Loucy (cell line): ENCODE data around the gene C2CD4C.

Experiments used
- H2AFZ ChIP-seq: fragments of 200-600 bp; sonication (generic); 2 replicates; pipeline ENCODE4 v1.6.0; 2016; ENCODE audit warnings: antibody characterized with exemption, mild to moderate bottlenecking, low read length, moderate library complexity
- H3F3A ChIP-seq: fragments of 200-600 bp; 2 replicates; pipeline ENCODE4 v1.6.0; 2016; ENCODE audit warnings: antibody characterized with exemption, low read depth, mild to moderate bottlenecking
- H3K27me3 ChIP-seq: fragments of 200-600 bp; sonication (generic); 2 replicates; pipeline ENCODE4 v1.6.1; 2014; ENCODE audit warnings: low read length, mild to moderate bottlenecking; ENCODE audit not compliant: insufficient read depth, poor library complexity, severe bottlenecking
- H3K36me3 ChIP-seq: fragments of 200-600 bp; sonication (generic); 2 replicates; pipeline ENCODE4 v1.6.1; 2016; ENCODE audit warnings: low read length; ENCODE audit not compliant: insufficient read depth
- H3K4me1 ChIP-seq: fragments of 200-600 bp; sonication (generic); 2 replicates; pipeline ENCODE4 v1.5.1; 2014; ENCODE audit warnings: low read length, mild to moderate bottlenecking; ENCODE audit not compliant: insufficient read depth, poor library complexity, severe bottlenecking
- H3K4me2 ChIP-seq: fragments of 200-600 bp; sonication (generic); 2 replicates; pipeline ENCODE4 v1.6.0; 2014; ENCODE audit warnings: antibody characterized with exemption, low read length, low read depth, mild to moderate bottlenecking; ENCODE audit not compliant: poor library complexity, severe bottlenecking
- H3K4me3 ChIP-seq: fragments of 200-600 bp; sonication (generic); 2 replicates; pipeline ENCODE4 v1.5.1; 2014; ENCODE audit warnings: low read length, mild to moderate bottlenecking, mixed read lengths; ENCODE audit not compliant: poor library complexity, severe bottlenecking
- H3K79me2 ChIP-seq: fragments of 200-600 bp; sonication (generic); 2 replicates; pipeline ENCODE4 v1.6.1; 2014; ENCODE audit warnings: low read length; ENCODE audit not compliant: insufficient read depth
- H3K9ac ChIP-seq: fragments of 200-600 bp; sonication (generic); 2 replicates; pipeline ENCODE4 v1.6.0; 2014; ENCODE audit warnings: mild to moderate bottlenecking, low read depth, low read length, moderate library complexity; ENCODE audit not compliant: poor library complexity, severe bottlenecking
- H3K9me2 ChIP-seq: fragments of 200-600 bp; sonication (generic); replicated peaks from 2 replicates; pipeline ENCODE4 v1.6.1; 2016; ENCODE audit warnings: low read depth, low read length, mixed read lengths
- H3K9me3 ChIP-seq: fragments of 200-600 bp; sonication (generic); 2 replicates; pipeline ENCODE4 v1.6.1; 2014; ENCODE audit warnings: mild to moderate bottlenecking, antibody characterized with exemption, low read length, low read depth; ENCODE audit not compliant: insufficient read depth
- H4K20me1 ChIP-seq: fragments of 200-600 bp; sonication (generic); 2 replicates; pipeline ENCODE4 v1.6.0; 2014; ENCODE audit warnings: antibody characterized with exemption, low read length, mild to moderate bottlenecking; ENCODE audit not compliant: insufficient read depth, poor library complexity, severe bottlenecking
- EZH2phosphoT487 ChIP-seq: fragments of 200-600 bp; IDR thresholded peaks from 2 replicates; pipeline ENCODE4 v1.6.1; 2018; ENCODE audit warnings: antibody characterized with exemption, mild to moderate bottlenecking, moderate library complexity, borderline replicate concordance
- TF ChIP-seq, protein P1 (sequence below): fragments of 200-600 bp; sonication (generic); conservative IDR thresholded peaks from 2 replicates; pipeline ENCODE4 v1.5.1; 2014; ENCODE audit warnings: mild to moderate bottlenecking, antibody characterized with exemption, low read length

The C2CD4C gene

DNA sequence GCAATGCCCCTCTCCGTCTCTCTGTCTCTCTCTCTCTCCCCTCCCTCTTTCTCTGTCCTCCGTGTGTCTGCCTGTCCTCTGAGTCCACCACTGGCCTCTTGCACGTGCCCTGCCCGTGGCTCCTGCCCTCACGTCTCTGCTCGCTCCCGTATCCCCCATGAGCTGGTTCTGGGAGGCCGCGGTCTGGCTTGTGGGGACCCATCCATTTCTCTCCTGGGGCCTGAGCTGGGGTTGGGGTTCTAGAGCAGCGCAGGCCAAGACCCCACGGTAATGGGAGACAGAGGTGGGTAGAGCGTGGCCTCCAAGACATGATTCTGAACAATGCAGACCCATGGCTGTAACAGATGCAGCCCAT is 19.0 kb downstream of the C2CD4C start:
- H3K9me2 ChIP-seq: no peaks in the 10 kb centered on the region
- H3K4me1 ChIP-seq: no peaks in the 10 kb centered on the region
- no peaks in the 10 kb centered on the region for H4K20me1 ChIP-seq
- no peak overlapping the region for H3K4me2 ChIP-seq
- H3K27me3 ChIP-seq: no peaks in the 10 kb centered on the region
- no peaks in the 10 kb centered on the region for H3K36me3 ChIP-seq
- no peak overlapping the region for H3K9ac ChIP-seq
- no peaks in the 10 kb centered on the region for H3F3A ChIP-seq
- no peak overlapping the region for H2AFZ ChIP-seq
- H3K79me2 ChIP-seq: no peaks in the 10 kb centered on the region
- no peak overlapping the region for H3K4me3 ChIP-seq
- H3K9me3 ChIP-seq: peaks cover 17% of the 10 kb centered on the region; the same call in 1 of the 2 replicates
- TF ChIP-seq EZH2phosphoT487: no peak
- TF ChIP-seq, protein P1, sequence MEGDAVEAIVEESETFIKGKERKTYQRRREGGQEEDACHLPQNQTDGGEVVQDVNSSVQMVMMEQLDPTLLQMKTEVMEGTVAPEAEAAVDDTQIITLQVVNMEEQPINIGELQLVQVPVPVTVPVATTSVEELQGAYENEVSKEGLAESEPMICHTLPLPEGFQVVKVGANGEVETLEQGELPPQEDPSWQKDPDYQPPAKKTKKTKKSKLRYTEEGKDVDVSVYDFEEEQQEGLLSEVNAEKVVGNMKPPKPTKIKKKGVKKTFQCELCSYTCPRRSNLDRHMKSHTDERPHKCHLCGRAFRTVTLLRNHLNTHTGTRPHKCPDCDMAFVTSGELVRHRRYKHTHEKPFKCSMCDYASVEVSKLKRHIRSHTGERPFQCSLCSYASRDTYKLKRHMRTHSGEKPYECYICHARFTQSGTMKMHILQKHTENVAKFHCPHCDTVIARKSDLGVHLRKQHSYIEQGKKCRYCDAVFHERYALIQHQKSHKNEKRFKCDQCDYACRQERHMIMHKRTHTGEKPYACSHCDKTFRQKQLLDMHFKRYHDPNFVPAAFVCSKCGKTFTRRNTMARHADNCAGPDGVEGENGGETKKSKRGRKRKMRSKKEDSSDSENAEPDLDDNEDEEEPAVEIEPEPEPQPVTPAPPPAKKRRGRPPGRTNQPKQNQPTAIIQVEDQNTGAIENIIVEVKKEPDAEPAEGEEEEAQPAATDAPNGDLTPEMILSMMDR: no peak

DNA sequence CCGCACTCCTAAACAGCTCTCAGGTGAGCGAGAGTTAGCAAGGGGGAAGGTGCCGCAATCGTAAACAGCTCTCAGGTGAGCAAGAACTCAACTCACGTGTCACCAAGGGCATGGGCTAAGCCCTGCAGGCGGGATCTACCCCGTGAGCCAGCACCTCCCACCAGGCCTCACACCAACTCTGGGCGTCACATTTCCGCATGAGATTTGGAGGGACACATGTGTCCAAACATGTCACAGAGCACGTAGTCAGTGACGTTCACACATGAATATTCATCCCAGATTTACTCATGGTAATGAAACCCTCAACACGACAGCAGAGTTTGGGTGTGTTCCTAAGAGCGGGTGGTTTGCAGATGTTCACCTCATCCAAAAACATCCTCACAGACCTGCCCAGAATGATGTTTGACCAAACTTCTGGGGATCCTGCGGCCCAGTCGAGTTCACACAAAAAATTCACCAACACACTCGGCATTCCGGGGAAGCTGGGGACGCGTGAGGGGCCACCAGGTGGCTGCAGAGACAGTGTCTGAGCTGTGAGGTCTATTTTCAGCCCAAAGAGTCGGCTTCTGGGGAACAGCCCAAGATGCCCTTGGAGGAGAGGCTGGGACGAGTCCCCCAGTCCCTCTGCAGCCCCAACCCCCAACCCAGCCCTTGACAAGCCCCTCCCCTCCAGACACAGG is 19.6 kb downstream of the C2CD4C start:
- H4K20me1 ChIP-seq: no peaks in the 10 kb centered on the region
- no peaks in the 10 kb centered on the region for H3F3A ChIP-seq
- H3K36me3 ChIP-seq: no peaks in the 10 kb centered on the region
- H3K79me2 ChIP-seq: no peaks in the 10 kb centered on the region
- no peaks in the 10 kb centered on the region for H3K27me3 ChIP-seq
- H3K4me3 ChIP-seq: no peak overlapping the region
- no peak overlapping the region for H3K9ac ChIP-seq
- H3K4me2 ChIP-seq: no peak overlapping the region
- no peaks in the 10 kb centered on the region for H3K4me1 ChIP-seq
- peaks cover 17% of the 10 kb centered on the region; the same call in 1 of the 2 replicates for H3K9me3 ChIP-seq
- TF ChIP-seq EZH2phosphoT487: no peak
- TF ChIP-seq, protein P1: no peak
- no peaks in the 10 kb centered on the region for H3K9me2 ChIP-seq
- H2AFZ ChIP-seq: no peak overlapping the region

DNA sequence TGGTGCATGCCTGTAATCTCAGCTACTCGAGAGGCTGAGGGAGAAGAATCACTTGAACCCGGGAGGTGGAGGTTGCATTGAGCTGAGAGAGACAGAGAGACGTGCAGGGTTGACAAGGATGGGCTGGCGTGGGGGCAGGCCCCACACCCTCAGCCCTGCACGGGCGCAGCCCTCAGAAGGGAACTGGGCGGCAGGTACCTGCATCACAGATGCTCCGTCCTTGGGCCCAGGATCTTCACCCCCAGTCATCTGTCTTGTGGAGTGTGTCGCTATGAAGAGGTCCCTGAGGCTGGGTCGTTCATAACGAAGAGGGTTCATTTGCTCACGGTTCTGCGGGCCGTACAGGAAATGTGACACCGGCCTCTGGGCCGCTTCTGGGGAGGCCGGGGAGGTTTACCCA is 20.3 kb downstream of the C2CD4C start:
- no peaks in the 10 kb centered on the region for H3K4me1 ChIP-seq
- no peak for TF ChIP-seq EZH2phosphoT487
- TF ChIP-seq, protein P1: no peak
- no peak overlapping the region for H3K9ac ChIP-seq
- H3K36me3 ChIP-seq: no peaks in the 10 kb centered on the region
- H4K20me1 ChIP-seq: no peaks in the 10 kb centered on the region
- H2AFZ ChIP-seq: no peak overlapping the region
- H3K9me3 ChIP-seq: peaks cover 17% of the 10 kb centered on the region; the same call in 1 of the 2 replicates
- no peaks in the 10 kb centered on the region for H3K9me2 ChIP-seq
- H3K4me2 ChIP-seq: no peak overlapping the region
- H3K4me3 ChIP-seq: no peak overlapping the region
- H3K27me3 ChIP-seq: no peaks in the 10 kb centered on the region
- no peaks in the 10 kb centered on the region for H3K79me2 ChIP-seq
- H3F3A ChIP-seq: no peaks in the 10 kb centered on the region
